GM12872 (cell line): ENCODE results near the gene CST3.

Experiments
- TF ChIP-seq, protein P1 (sequence below): IDR thresholded peaks from 3 replicates; pipeline ENCODE4 v1.5.1; 2011; ENCODE audit warnings: low read depth, mild to moderate bottlenecking, low read length, moderate library complexity; ENCODE audit not compliant: insufficient read depth

Gene CST3

DNA sequence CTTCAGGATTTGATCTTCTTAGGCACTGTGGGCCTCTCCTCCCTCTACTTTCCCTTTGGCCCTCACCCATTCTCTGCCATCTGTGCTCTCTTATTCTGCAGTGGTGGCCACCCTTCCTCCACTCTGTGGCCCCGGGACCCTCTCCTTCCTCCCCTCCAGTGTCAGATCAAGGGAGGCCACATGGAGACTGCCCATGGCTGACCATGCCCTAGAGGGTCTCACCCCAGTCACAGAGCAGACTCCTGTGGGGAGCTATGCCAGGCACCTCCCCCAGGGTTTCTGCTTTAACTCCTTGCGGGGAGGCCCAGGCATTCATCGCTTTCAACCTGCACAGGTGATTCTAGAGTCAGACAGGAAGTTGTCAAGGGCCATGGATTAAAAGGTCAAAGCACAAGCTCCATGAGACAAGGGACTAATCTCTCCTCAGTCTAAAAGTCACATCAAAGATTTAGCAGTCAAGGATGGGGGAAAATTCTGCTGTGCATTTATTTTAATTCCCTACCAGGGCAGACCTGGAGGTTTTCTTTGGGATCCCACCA, 15.7 kb upstream of the CST3 start:
- TF ChIP-seq, protein P1, sequence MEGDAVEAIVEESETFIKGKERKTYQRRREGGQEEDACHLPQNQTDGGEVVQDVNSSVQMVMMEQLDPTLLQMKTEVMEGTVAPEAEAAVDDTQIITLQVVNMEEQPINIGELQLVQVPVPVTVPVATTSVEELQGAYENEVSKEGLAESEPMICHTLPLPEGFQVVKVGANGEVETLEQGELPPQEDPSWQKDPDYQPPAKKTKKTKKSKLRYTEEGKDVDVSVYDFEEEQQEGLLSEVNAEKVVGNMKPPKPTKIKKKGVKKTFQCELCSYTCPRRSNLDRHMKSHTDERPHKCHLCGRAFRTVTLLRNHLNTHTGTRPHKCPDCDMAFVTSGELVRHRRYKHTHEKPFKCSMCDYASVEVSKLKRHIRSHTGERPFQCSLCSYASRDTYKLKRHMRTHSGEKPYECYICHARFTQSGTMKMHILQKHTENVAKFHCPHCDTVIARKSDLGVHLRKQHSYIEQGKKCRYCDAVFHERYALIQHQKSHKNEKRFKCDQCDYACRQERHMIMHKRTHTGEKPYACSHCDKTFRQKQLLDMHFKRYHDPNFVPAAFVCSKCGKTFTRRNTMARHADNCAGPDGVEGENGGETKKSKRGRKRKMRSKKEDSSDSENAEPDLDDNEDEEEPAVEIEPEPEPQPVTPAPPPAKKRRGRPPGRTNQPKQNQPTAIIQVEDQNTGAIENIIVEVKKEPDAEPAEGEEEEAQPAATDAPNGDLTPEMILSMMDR = no peak

DNA sequence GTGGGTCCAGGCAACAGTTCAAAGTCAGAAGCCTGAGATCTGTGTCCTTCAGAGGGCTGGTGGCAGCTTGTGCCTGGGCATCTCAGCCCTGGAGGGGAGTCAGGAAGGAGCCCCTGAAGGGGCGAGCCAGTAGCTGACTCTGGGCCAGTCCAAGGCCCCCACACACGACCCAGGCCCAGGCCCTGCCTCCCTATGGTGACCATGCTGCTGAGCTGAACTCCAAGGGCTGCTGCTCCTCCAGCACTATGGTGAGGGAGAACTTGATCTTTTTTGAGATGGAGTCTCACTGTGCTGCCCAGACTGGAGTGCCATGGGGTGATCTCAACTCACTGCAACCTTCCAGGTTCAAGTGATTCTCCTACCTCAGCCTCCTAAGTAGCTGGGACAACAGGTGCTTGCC, 15.2 kb upstream of the CST3 start:
- TF ChIP-seq, protein P1 = no peak

DNA sequence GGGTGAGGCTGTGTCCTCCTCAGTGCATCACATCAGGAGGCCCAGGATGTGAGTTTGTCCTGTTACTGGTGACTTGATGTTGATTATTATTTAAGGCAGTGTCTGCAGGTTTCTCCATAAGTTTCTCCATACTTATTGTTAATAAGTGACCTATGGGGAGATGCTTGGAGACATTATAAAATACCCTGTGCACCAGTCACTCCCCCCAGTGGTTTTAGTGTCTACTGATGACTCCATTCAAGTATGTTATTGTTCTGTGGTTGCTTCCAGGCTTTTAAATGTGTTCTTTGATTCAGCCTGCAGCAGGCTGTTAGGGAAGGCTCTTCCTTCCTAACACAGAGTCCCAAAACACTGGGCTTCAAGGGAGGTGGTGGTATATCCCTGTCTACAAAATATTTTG, 14.6 kb upstream of the CST3 start:
- TF ChIP-seq, protein P1 = no peak

- TF ChIP-seq, protein P1 = no peak
Measured at GRCh38 chr20:23651117-23651516, 13.4 kb upstream of the CST3 start.

DNA sequence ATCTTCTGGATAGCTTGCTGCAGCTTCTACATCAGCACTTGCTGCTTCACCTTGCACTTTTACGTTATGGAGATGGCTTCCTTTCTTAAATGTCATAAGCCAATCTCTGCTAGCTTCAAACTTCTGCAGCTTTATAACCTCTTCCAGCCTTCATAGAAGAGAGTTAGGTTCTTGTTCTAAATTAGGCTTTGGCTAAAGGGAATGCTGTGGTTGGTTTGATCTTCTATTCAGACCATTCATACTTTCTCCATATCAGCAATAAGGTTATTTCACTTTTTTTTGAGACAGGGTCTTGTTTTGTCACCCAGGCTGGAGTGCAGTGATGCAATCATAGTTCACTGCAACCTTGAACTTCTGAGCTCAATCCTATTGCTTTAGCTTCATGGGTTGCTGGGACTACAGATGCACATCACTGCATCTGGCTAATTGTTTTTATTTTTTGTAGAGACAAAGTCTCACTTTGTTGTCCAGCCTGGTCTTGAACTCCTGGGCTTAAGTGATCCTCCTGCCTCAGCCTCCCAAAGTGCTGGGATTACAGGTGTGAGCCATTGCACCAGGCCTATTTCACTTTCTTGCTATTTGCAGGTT, 12.2 kb upstream of the CST3 start:
- TF ChIP-seq, protein P1 = no peak

DNA sequence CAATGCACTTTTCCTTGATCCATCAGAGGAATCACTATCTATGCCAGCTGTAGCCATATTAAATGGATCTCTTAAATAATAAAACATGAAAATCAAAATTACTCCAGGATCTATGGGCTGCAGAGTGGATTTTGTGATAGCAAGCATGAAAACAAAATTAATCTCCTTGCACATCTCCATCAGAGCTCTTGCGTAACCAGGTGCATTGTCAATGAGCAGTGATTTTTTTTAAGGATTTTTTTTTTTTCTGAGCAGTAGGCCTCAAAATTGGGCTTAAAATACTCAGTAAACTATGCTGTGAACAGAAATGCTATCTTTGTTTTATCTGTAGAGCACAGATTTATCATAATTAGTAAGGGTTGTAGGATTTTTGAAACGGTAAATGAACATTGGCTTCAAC, 11.5 kb upstream of the CST3 start:
- TF ChIP-seq, protein P1 = no peak

GRCh38 chr20:23647346-23647745, 9.6 kb upstream of the CST3 start:
- TF ChIP-seq, protein P1 = no peak
